ENCODE data around the gene ADGRE2.
"Not testable (repeated sequence)": the region's sequence is repeated elsewhere in the genome, so short reads cannot be mapped to it uniquely, and the experiment has no call there.

ADGRE2 gene

GRCh38 chr19:14775869-14776586 is 2.3 kb downstream of the ADGRE2 start:
- Histone ChIP-seq H3K36me3 (ENCODE audit: control insufficient read depth, low read length) (no peaks in the 10 kb centered on the region), H3K9me2 (replicated peaks; ENCODE audit: control insufficient read depth, low read length) (no peaks in the 10 kb centered on the region), H3K4me1 (ENCODE audit: control insufficient read depth, low read length) (peaks cover 3% of the 10 kb centered on the region; the same call in 1 of the 2 replicates), H3K4me2 (ENCODE audit: low read length) (no peak overlapping the region), H3K27ac (ENCODE audit: low read depth, low read length) (no peak overlapping the region), H3K27me3 (ENCODE audit: control insufficient read depth, low read length) (no peaks in the 10 kb centered on the region), H3K9me3 (ENCODE audit: control insufficient read depth, insufficient read depth, low read length) (no peaks in the 10 kb centered on the region), H3K4me3 (ENCODE audit: low read length) (no peak overlapping the region), H3K79me2 (ENCODE audit: control insufficient read depth, low read length) (no peaks in the 10 kb centered on the region), H4K20me1 (ENCODE audit: control insufficient read depth, insufficient read depth, low read depth, low read length) (no peaks in the 10 kb centered on the region), H3F3A (ENCODE audit: control insufficient read depth, insufficient read depth) (no peaks in the 10 kb centered on the region)
- TF ChIP-seq, protein P1, sequence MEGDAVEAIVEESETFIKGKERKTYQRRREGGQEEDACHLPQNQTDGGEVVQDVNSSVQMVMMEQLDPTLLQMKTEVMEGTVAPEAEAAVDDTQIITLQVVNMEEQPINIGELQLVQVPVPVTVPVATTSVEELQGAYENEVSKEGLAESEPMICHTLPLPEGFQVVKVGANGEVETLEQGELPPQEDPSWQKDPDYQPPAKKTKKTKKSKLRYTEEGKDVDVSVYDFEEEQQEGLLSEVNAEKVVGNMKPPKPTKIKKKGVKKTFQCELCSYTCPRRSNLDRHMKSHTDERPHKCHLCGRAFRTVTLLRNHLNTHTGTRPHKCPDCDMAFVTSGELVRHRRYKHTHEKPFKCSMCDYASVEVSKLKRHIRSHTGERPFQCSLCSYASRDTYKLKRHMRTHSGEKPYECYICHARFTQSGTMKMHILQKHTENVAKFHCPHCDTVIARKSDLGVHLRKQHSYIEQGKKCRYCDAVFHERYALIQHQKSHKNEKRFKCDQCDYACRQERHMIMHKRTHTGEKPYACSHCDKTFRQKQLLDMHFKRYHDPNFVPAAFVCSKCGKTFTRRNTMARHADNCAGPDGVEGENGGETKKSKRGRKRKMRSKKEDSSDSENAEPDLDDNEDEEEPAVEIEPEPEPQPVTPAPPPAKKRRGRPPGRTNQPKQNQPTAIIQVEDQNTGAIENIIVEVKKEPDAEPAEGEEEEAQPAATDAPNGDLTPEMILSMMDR (IDR thresholded peaks at IDR 0.05; ENCODE audit: low read depth, low read length, poor library complexity, severe bottlenecking): no peak
- no peak for TF ChIP-seq EZH2phosphoT487 (IDR thresholded peaks at IDR 0.05; ENCODE audit: borderline replicate concordance, low read length)

DNA sequence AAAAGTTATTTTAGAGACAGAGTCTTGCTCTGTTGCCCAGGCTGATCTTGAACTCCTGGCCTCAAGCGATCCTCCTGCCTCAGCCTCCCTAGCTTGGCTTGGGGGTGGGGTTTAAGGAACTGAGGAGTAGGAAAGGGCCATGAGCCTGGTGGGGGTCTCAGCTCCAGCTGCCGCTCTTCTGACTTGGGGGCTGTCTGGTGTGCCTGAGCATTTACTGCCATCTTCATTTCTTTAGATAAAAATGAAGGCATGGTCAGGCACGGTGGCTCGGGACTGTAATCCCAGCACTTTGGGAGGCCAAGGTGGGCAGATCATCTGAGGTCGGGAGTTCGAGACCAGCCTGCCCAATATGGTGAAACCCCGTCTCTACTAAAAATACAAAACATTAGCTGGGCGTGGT is 3.0 kb downstream of the ADGRE2 start:
- not testable (repeated sequence) for H3K4me2 ChIP-seq (ENCODE audit: low read length); H3K27ac ChIP-seq (ENCODE audit: low read depth, low read length); H3K79me2 ChIP-seq (ENCODE audit: control insufficient read depth, low read length); H3K4me3 ChIP-seq (ENCODE audit: low read length); H3K36me3 ChIP-seq (ENCODE audit: control insufficient read depth, low read length); H3K4me1 ChIP-seq (ENCODE audit: control insufficient read depth, low read length); H3K27me3 ChIP-seq (ENCODE audit: control insufficient read depth, low read length); H4K20me1 ChIP-seq (ENCODE audit: control insufficient read depth, insufficient read depth, low read depth, low read length); H3K9me2 ChIP-seq (replicated peaks; ENCODE audit: control insufficient read depth, low read length); H3K9me3 ChIP-seq (ENCODE audit: control insufficient read depth, insufficient read depth, low read length); H3F3A ChIP-seq (ENCODE audit: control insufficient read depth, insufficient read depth)

- Histone ChIP-seq H3K9me3 (ENCODE audit: control insufficient read depth, insufficient read depth, low read length) (no peaks in the 10 kb centered on the region), H4K20me1 (ENCODE audit: control insufficient read depth, insufficient read depth, low read depth, low read length) (no peaks in the 10 kb centered on the region), H3K4me1 (ENCODE audit: control insufficient read depth, low read length) (peaks cover 5% of the 10 kb centered on the region; the same call in 1 of the 2 replicates), H3K79me2 (ENCODE audit: control insufficient read depth, low read length) (no peaks in the 10 kb centered on the region), H3K9me2 (replicated peaks; ENCODE audit: control insufficient read depth, low read length) (no peaks in the 10 kb centered on the region), H3K27me3 (ENCODE audit: control insufficient read depth, low read length) (no peaks in the 10 kb centered on the region), H3F3A (ENCODE audit: control insufficient read depth, insufficient read depth) (no peaks in the 10 kb centered on the region), H3K27ac (ENCODE audit: low read depth, low read length) (no peak overlapping the region), H3K36me3 (ENCODE audit: control insufficient read depth, low read length) (no peaks in the 10 kb centered on the region), H3K4me3 (ENCODE audit: low read length) (no peak overlapping the region), H3K4me2 (ENCODE audit: low read length) (no peak overlapping the region)
- TF ChIP-seq EZH2phosphoT487 (IDR thresholded peaks at IDR 0.05; ENCODE audit: borderline replicate concordance, low read length): no peak
- TF ChIP-seq, protein P1 (IDR thresholded peaks at IDR 0.05; ENCODE audit: low read depth, low read length, poor library complexity, severe bottlenecking): no peak
These were observed 4.0 kb downstream of the ADGRE2 start for GRCh38 chr19:14774373-14774772.

DNA sequence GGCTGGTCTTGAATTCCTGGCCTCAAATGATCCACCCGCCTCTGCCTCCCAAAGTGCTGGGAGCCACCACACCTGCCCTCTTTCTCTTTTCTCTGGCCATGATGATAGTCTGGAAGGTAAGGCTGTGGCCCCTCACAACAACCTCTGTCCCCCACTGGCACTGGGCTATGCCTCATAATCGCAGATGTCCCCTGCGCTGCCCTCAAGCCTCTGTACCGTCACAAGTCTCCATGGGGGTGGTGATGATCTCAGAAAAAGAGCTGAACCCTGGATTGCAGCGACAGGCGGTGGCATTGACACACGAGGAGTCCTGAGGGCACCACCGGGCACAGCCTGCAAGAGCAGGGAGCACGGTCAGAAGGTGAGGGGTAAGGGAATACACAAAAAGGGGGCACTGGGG is 4.6 kb downstream of the ADGRE2 start:
- not testable (repeated sequence) for H3K4me3 ChIP-seq (ENCODE audit: low read length); H3K27me3 ChIP-seq (ENCODE audit: control insufficient read depth, low read length); H3K9me3 ChIP-seq (ENCODE audit: control insufficient read depth, insufficient read depth, low read length); H3K79me2 ChIP-seq (ENCODE audit: control insufficient read depth, low read length); H3F3A ChIP-seq (ENCODE audit: control insufficient read depth, insufficient read depth); H3K27ac ChIP-seq (ENCODE audit: low read depth, low read length); H3K4me1 ChIP-seq (ENCODE audit: control insufficient read depth, low read length); H3K9me2 ChIP-seq (replicated peaks; ENCODE audit: control insufficient read depth, low read length); H3K36me3 ChIP-seq (ENCODE audit: control insufficient read depth, low read length); H3K4me2 ChIP-seq (ENCODE audit: low read length); H4K20me1 ChIP-seq (ENCODE audit: control insufficient read depth, insufficient read depth, low read depth, low read length)

All from DOHH2 (cell line).